Activated CD8-positive, alpha-beta memory T cell treated with anti-CD3 and anti-CD28 coated beads for 36 hours (primary cell): ENCODE measurements around the gene SMAD7. TPM values are rescaled to one million over a fixed set of nuclear protein-coding genes. Genes with fewer than 3 reads are reported as not detected.
"Not testable (repeated sequence)": the region's sequence is repeated elsewhere in the genome, so short reads cannot be mapped to it uniquely, and the experiment has no call there.

Source experiments
- CTCF ChIA-PET: fragments of 350-600 bp; sonication (Branson Sonifier 250); formaldehyde crosslinking; loops from one replicate; lab custom pipeline; 2021; ENCODE audit warnings: antibody characterized with exemption; lab: Charles Lee
- POLR2A ChIA-PET: fragments of 350-600 bp; sonication (Branson Sonifier 250); formaldehyde crosslinking; loops from one replicate; lab custom pipeline; 2021; ENCODE audit warnings: antibody characterized with exemption; lab: Charles Lee
- total RNA-seq, 2 experiments: library from RNA; stranded (reverse); gene quantifications; one replicate each; pipeline ENCODE4 v1.2.3, GENCODE V29; 2021

The SMAD7 gene
- total RNA-seq, 2 experiments from 2014 or later: 17.6 to 17.9 TPM

DNA sequence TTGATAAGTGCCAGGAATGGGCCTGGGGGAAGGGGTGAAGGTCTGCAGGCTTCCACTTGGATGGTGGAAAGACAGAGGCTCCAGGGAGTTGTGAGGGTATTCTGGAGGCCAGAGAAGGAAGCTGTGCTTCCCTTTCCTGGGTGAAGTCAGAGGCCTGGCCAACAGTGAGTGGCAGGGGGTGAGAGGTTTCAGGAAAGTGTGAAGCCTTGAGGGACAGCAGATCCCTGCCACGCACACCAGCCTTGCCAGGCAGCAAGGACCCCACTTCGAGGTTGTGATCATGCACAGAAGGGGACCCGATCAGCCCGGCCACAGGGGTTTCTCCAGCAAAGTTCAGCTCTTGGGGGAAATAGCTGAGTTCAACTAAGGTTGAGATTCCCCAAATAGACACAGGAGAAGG lies 66.5 kb downstream of the SMAD7 start:
- ChIA-PET CTCF (no interaction called here), POLR2A (no interaction called here)

GRCh38 chr18:48882379-48882778 lies 68.4 kb downstream of the SMAD7 start:
- ChIA-PET POLR2A (no interaction called here), CTCF (interaction anchor here (0.9 kb wide), 1 partner anchor 56 kb away, joined by 3 read pairs; no protein-coding TSS in a partner anchor)

DNA sequence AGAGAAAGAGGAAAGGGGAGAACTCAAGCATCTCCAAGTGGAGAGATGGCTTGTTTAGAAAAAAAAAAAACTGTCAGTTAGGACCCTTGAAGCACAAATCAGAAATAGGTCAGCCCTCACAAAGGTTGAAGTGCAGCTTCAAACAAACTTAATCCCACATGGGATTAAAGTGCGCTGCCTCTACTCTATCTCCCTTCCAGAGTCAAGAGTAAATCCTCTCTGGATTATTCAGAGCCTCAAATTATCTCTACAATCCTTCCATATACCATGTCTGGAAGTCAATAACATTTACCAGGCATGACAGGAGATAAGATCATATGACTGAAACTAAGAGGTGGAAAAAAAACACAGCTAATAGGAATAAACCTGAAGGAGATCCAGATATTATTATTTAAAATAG lies 69.8 kb downstream of the SMAD7 start:
- CTCF ChIA-PET: no interaction called here
- POLR2A ChIA-PET: interaction anchor here (0.7 kb wide), 1 partner anchor 596 kb away, joined by 4 read pairs; no protein-coding TSS in a partner anchor

DNA sequence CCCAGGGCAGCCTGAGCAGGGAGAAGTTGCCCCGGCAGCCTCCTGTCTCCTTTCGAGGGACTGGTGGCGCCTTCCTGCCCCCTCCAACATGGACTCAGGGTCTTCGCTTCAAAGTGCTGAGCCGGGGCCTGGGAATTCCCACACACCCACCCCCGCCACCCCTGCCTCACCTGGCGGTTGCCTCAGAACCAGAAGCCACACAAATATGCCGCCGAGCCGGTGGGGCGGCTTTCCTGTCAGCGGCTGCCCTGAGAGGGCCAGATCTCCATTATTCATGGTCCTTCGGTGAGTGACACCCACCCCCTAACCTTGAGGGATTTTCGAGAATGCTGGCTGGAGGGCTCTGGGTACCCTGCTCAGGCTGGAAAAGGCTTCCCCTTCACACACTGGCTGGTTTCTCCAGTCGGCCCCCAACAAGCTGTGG lies 71.7 kb downstream of the SMAD7 start:
- ChIA-PET CTCF (interaction anchor here (0.6 kb wide), 1 partner anchor 541 kb away, joined by 3 read pairs; no protein-coding TSS in a partner anchor), POLR2A (no interaction called here)

DNA sequence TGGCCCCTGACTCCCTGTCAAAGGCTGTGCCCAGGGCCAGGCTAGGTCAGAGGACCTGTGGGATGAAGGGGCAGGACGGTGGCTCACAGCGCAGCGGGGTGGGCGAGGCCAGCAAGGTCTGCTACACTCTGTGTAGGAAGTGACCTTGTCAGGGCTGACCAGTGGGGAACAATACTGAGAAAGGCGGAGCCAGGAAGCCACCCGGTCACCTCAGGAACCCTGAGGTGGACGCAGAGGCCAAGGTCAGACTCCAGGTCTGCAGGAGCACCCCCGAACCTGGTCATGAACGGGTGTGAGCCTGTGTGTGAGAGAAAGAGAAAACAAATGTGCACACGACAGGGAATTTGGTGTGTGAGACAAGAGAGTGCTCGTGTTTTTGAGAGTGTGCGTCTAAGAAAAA lies 72.3 kb downstream of the SMAD7 start:
- ChIA-PET POLR2A (no interaction called here), CTCF (no interaction called here)

DNA sequence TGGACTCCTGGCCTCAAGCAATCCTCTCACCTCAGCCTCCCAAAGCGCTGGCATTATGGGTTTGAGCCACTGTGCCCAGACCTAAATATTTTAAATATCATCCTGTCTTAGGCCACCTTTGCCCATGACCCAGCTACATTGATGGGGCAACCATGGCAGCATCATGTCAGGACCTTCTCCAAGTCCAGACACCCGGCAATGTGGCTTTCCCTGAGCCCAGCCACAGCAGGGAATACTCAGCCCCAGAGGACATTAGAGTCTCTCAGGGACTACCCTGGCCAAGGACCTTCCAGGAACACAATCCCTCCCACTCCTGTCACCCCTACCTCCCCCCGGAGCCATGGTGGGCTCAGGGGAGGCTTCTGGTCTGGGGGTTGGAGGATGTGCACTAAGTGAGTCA lies 72.8 kb downstream of the SMAD7 start:
- ChIA-PET CTCF (no interaction called here), POLR2A (no interaction called here)

GRCh38 chr18:48876590-48876989 lies 74.2 kb downstream of the SMAD7 start:
- ChIA-PET CTCF (no interaction called here), POLR2A (no interaction called here)

DNA sequence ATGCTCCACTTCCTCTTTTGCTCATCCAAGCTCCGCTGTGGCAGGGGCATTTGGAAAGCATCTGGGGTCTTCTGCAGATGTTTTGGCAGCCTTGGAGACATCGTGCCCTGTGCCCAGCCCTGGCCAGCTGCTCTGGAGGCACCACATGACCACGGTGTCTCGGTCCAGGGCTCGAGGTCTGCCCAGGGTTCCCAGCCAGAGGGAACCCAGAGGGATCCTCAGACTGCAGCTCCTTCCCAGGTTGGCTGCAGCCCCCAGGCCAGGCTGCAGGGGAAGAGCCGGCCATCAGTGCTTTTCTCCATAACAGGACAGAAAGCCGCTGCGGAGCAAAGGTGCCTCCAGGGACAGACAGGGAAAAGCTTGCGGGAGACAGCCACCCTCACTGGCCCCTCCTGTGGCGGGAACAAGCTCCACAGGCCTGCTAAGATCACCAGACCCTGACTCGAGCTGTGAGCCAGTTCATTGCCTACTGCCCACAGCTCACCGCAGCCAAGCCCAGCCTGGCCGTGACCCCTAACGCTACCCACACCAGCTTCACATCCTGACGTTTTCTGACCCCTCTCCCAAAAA lies 74.7 kb downstream of the SMAD7 start:
- ChIA-PET CTCF (no interaction called here), POLR2A (no interaction called here)

DNA sequence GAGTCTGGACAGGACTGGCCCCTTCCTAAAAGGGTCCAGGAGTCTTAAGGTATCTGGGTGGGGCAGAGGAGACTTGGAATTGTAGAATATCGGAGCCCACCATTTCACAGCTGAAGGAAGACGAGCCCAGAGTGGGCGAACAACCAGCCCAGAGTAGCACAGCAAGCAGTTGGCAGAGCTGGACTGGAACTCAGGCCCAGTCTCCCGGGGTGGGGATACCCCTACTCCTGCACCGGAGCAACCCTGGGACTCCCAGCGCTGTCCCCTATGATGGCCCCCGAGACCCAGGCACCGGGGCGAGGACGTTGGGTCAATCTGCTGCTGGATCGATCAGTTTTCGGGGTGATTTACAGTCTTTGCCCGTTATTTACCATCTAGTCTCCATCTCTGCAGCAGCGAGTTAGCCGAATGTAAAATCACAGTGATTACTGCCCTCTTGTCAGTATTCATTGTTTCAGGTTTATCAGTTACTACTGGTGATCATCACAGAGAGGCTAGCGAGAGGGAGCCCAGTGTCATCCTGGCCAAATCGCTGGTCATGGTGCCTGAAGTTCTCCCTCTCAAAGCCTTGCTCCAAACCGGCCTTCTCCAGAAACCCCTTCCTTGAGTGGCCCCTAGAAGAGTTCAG lies 75.3 kb downstream of the SMAD7 start:
- POLR2A ChIA-PET: no interaction called here
- CTCF ChIA-PET: no interaction called here

GRCh38 chr18:48874701-48875162 lies 76.0 kb downstream of the SMAD7 start:
- CTCF ChIA-PET: no interaction called here

GRCh38 chr18:48874233-48874632 lies 76.5 kb downstream of the SMAD7 start:
- CTCF ChIA-PET: no interaction called here
- POLR2A ChIA-PET: no interaction called here

More at GRCh38 chr18:48874701-48875162, 76.0 kb downstream of the SMAD7 start:
- POLR2A ChIA-PET: no interaction called here

DNA sequence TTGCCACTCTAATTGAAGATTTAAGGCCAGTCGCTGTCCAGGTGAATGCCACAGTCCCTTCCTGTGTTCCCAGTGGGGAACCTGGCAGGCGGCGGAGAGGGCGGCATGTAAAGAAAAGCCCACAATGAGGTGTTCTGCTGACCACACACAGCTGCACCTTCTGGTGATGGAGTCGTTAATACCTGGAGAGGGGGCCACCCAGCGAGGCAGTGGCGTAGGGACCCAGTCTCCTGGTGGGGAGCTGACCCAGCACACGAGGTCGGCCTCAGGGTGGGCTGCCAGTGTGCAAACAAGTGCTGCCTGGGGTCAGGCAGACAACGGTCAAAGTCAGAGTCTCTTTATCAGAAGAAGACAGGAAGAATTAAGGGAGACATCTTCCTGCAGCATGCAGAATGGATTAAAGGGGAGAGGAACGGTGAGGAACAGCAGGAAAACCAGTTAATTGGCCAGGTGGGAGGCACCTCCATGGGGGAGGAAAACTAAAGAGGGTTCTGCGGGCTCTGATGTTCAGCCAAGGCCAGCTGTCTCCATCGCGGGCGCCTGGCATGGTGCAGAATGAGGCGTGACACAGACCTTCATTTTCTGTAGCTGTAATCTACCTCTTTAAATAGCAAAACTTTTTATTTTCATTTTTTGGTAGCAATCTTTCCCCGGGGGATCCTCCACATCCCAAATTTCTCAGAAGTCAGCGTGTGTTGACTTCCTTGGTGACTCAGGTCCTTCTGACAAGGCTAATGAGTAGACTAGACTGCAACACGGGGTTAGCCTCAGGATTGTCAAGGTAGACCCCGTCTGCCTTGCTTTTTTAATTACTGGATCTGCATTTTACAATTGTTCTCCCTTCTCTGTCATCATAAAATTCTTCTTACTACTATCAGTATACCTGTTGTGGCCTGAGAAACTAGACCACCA lies 78.3 kb downstream of the SMAD7 start:
- POLR2A ChIA-PET: no interaction called here
- CTCF ChIA-PET: interaction anchor here (0.6 kb wide), 1 partner anchor 306 kb away, joined by 3 read pairs; no protein-coding TSS in a partner anchor

- ChIA-PET POLR2A (no interaction called here), CTCF (no interaction called here)
Observed at GRCh38 chr18:48871391-48872166, 79.2 kb downstream of the SMAD7 start.

- CTCF ChIA-PET, POLR2A ChIA-PET: not testable (repeated sequence)
Observed at GRCh38 chr18:48870926-48871325, 79.8 kb downstream of the SMAD7 start.
